ENCODE data around the gene SNX13. TPM values are rescaled to one million over a fixed set of nuclear protein-coding genes. Genes with fewer than 3 reads are reported as not detected.

Gene SNX13
- total and polyA plus RNA-seq, 9 of the 15 experiments (the other 6 are each of a cell fraction or from before 2014, with no cell fraction given): 5.6 to 33.2 (median 25.4) TPM

DNA sequence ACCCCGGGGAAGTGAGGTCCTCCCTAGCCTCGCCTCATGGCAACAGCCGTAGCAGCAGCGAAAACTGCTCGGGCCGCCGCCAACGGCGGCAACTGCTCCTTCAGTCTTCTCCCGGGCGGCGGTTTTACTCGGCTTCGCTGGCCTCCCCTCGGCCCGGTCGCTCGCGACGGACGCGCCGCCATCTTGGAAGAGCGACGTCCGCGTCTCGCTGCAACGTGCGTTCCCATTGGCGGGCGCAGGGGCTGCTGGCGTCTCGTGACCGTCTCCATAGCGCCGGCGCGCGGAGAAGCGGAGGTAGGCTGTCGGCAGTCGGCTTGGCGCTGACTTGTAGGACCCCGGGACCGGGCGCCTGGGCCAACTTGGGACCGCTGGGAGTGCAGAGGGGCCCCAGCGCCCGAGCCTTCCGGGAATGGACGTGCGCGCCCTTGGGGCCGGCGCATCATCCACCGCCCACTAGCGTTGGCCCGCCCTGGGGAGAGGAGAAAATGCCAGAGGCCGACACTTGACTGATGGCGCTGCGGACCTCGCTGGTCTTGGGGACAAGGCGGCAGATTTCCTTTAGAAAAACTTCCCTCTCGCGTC is at the start of gene SNX13 (continued):
- TF ChIP-seq, protein P1, sequence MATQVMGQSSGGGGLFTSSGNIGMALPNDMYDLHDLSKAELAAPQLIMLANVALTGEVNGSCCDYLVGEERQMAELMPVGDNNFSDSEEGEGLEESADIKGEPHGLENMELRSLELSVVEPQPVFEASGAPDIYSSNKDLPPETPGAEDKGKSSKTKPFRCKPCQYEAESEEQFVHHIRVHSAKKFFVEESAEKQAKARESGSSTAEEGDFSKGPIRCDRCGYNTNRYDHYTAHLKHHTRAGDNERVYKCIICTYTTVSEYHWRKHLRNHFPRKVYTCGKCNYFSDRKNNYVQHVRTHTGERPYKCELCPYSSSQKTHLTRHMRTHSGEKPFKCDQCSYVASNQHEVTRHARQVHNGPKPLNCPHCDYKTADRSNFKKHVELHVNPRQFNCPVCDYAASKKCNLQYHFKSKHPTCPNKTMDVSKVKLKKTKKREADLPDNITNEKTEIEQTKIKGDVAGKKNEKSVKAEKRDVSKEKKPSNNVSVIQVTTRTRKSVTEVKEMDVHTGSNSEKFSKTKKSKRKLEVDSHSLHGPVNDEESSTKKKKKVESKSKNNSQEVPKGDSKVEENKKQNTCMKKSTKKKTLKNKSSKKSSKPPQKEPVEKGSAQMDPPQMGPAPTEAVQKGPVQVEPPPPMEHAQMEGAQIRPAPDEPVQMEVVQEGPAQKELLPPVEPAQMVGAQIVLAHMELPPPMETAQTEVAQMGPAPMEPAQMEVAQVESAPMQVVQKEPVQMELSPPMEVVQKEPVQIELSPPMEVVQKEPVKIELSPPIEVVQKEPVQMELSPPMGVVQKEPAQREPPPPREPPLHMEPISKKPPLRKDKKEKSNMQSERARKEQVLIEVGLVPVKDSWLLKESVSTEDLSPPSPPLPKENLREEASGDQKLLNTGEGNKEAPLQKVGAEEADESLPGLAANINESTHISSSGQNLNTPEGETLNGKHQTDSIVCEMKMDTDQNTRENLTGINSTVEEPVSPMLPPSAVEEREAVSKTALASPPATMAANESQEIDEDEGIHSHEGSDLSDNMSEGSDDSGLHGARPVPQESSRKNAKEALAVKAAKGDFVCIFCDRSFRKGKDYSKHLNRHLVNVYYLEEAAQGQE (IDR thresholded peaks at IDR 0.05; ENCODE audit: borderline replicate concordance): 0 out of 2 replicates have a peak, but pooled peaks have one; percentile 38
- TF ChIP-seq, protein P1 (CRISPR knock-in tag; IDR thresholded peaks at IDR 0.05; ENCODE audit: low read depth): peak; percentile 38; the same call in 1 of the 2 replicates
- no peak for TF ChIP-seq PRMT5 (CRISPR knock-in tag; IDR thresholded peaks at IDR 0.05)
- TF ChIP-seq, protein P2, sequence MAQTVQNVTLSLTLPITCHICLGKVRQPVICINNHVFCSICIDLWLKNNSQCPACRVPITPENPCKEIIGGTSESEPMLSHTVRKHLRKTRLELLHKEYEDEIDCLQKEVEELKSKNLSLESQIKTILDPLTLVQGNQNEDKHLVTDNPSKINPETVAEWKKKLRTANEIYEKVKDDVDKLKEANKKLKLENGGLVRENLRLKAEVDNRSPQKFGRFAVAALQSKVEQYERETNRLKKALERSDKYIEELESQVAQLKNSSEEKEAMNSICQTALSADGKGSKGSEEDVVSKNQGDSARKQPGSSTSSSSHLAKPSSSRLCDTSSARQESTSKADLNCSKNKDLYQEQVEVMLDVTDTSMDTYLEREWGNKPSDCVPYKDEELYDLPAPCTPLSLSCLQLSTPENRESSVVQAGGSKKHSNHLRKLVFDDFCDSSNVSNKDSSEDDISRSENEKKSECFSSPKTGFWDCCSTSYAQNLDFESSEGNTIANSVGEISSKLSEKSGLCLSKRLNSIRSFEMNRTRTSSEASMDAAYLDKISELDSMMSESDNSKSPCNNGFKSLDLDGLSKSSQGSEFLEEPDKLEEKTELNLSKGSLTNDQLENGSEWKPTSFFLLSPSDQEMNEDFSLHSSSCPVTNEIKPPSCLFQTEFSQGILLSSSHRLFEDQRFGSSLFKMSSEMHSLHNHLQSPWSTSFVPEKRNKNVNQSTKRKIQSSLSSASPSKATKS (CRISPR knock-in tag; IDR thresholded peaks at IDR 0.05): no peak
- TF ChIP-seq RBM34 (IDR thresholded peaks at IDR 0.05; ENCODE audit: borderline replicate concordance, insufficient read depth, low read length): no peak
- TF ChIP-seq, protein P3, sequence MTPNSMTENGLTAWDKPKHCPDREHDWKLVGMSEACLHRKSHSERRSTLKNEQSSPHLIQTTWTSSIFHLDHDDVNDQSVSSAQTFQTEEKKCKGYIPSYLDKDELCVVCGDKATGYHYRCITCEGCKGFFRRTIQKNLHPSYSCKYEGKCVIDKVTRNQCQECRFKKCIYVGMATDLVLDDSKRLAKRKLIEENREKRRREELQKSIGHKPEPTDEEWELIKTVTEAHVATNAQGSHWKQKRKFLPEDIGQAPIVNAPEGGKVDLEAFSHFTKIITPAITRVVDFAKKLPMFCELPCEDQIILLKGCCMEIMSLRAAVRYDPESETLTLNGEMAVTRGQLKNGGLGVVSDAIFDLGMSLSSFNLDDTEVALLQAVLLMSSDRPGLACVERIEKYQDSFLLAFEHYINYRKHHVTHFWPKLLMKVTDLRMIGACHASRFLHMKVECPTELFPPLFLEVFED (CRISPR knock-in tag; conservative IDR thresholded peaks at IDR 0.05): no peak
- TF ChIP-seq ZNF408 (CRISPR knock-in tag; IDR thresholded peaks at IDR 0.05; ENCODE audit: low read depth): no peak
- no peak for TF ChIP-seq GTF2A2 (tag; IDR thresholded peaks at IDR 0.05)
- TF ChIP-seq TCF7 (IDR thresholded peaks at IDR 0.05; ENCODE audit: borderline replicate concordance): no peak
- no peak for TF ChIP-seq SP2 (IDR thresholded peaks at IDR 0.05; ENCODE audit: extremely low read depth, low read depth, low read length, poor library complexity, severe bottlenecking)
- TF ChIP-seq ETV1 (tag; conservative IDR thresholded peaks at IDR 0.05; ENCODE audit: low read depth): no peak
- no peak for TF ChIP-seq RBM14 (IDR thresholded peaks at IDR 0.05; ENCODE audit: borderline replicate concordance, insufficient read depth, low read depth, low read length)
- no peak for TF ChIP-seq SNRNP70 (optimal IDR thresholded peaks at IDR 0.05; ENCODE audit: low read depth, low read length)
- no peak for TF ChIP-seq KAT8 (IDR thresholded peaks at IDR 0.05; ENCODE audit: low read depth)
- TF ChIP-seq SETDB1 (IDR thresholded peaks at IDR 0.05; ENCODE audit: low read length): no peak
- TF ChIP-seq, protein P4, sequence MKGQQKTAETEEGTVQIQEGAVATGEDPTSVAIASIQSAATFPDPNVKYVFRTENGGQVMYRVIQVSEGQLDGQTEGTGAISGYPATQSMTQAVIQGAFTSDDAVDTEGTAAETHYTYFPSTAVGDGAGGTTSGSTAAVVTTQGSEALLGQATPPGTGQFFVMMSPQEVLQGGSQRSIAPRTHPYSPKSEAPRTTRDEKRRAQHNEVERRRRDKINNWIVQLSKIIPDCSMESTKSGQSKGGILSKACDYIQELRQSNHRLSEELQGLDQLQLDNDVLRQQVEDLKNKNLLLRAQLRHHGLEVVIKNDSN (CRISPR knock-in tag; IDR thresholded peaks at IDR 0.05): peak; percentile 94

Measured in K562 (cell line).